Right ventricle myocardium inferior (tissue), 1 donor: Measurements from ENCODE around the gene SLC46A3. TPM values are rescaled to one million over a fixed set of nuclear protein-coding genes. Genes with fewer than 3 reads are reported as not detected.
A peak's percentile ranks its signal among the peaks of the same experiment; 100 is the strongest.

Source experiments
- ATAC-seq: fragments of 200-7000 bp; cut with Tn5 transposase; one replicate; pipeline ENCODE4 v1.9.1; 2020; ENCODE audit warnings: mild to moderate bottlenecking, moderate library complexity
- DNase-seq: peaks from one replicate; pipeline ENCODE4 v3.0.0; 2021; ENCODE audit errors: missing footprints
- intact Hi-C: fragments of 100-400 bp; cut with DNase I; formaldehyde crosslinking; loops from one replicate; pipeline ENCODE4 v1.11.0; 2022
- total RNA-seq: library from RNA; stranded (reverse); fragmentation: NEBNext Ultra II Directional; extraction: Animal tissue kit (Norgen Biotek cat#: 25700); gene quantifications from one replicate; pipeline ENCODE4 v1.2.1, GENCODE V29; 2021
- donor health status: DM: no; HTN: yes; CAD: no; lungs with severe emphysema.

Gene SLC46A3
- total RNA-seq, 1 donor from 2014 or later, result 17.4 TPM

DNA sequence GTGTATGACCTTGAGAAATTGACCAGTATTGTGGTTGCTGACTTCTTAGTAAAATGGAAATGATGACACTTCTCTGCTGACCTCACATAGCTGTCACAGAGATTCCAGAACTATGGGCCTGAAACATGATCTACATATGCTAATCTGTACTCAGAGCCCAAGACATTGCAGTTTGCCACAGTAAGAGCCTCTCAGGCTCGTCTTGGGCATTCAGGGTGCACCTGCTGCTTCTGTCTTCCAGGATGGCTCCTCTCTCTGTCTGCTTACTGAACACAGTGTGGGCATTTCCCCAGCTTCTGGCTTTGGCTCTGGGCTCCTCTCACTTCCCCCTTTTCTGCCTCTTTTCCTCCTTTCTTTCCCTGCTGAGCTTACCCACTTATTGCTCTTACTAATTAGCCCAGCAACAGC lies 22.3 kb upstream of the SLC46A3 start:
- intact Hi-C loops, result no loop called here
- DNase-seq (no peak), ATAC-seq (no peak)

DNA sequence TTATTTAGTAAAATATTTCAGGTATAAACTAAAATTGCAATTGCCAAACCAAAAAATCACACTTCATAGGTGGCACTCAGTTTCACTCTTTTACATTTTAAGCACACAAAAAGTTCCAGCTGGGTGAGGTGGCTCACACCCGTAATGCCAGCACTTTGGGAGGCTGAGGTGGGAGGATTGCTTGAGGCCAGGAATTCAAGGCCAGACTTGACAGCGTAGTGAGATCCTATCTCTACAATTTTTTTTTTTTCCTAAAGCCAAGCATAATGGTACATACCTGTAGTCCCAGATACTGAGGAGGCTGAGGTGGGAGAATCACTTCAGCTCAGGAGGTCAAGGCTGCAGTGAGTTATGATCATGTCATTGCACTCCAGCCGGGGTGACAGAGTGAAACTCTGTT lies 20.6 kb upstream of the SLC46A3 start:
- intact Hi-C loops, result no loop called here
- ATAC-seq, result no peak
- no peak for DNase-seq

DNA sequence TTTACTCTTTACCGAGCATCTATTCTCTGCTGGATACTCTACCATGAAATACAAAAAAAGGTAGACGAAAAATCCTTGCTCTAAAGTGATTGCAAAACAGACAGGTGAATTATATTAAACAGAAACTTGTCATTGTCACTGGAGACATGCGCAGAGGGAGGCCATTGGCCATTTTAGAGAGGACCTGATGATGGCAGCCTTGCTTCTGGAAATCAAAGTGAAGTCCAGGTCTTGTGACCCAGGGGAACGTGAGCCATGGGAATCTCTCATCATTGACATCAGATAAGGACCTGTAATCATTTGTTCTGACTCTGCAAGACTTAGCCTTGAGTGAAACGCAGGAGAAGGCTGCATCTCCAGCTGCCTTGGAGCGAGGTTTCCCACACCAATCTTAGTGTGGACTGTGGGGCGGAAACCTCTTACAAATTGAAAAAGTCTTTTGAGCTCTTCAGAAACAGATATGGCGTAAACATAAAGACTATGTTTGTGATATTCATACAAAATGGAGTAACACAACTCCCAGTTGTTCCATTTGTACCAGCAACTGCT lies 16.8 kb upstream of the SLC46A3 start:
- ATAC-seq (no peak), DNase-seq (no peak)
- intact Hi-C loops, result no loop called here

GRCh38 chr13:28734906-28735305 lies 16.1 kb upstream of the SLC46A3 start:
- DNase-seq (no peak), ATAC-seq (no peak)
- intact Hi-C loops, result no loop called here

DNA sequence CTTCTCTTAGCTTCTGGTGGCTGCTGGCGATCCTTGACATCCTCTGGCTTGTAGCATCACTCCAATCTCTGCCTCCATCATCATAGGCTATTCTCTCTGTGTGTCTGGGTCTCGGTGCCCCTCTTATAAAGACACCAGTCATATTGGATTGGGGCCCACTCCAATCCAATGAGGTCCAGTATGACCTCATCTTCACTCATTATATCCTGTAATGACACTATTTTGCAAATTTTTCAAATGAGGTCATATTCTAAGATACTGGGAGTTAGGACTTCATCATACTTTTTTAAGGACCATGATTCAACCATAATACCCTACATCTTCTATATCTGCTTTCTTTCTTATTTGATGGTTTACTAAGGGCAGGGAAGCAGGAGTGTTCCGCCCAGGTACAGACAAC lies 12.0 kb upstream of the SLC46A3 start:
- DNase-seq (no peak), ATAC-seq (no peak)
- intact Hi-C loops, result no loop called here

GRCh38 chr13:28729541-28729940 lies 10.8 kb upstream of the SLC46A3 start:
- DNase-seq (no peak), ATAC-seq (no peak)
- intact Hi-C loops, result no loop called here

DNA sequence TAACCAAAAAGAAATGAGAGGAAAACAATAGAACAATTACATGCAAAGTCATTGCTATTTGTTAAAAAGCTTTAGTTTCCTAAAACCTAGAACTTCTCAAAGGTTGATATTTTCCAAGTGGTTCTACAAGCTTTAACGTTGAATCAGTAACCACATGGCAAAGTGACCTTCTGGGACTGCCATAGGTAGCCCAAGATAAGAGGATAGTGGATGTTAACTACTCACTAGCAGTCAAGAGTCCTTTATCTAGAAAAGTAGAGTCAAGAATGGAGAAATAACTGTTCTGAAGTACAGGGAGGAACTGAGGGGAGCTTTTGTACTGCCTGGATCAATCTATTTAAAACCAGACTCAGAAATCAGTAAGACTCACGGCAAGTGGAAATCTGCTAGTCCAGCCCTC lies 9.9 kb upstream of the SLC46A3 start:
- ATAC-seq (no peak), DNase-seq (no peak)
- intact Hi-C loops, result no loop called here

GRCh38 chr13:28725046-28725610 lies 6.4 kb upstream of the SLC46A3 start:
- no peak for ATAC-seq
- intact Hi-C loops, result no loop called here

DNA sequence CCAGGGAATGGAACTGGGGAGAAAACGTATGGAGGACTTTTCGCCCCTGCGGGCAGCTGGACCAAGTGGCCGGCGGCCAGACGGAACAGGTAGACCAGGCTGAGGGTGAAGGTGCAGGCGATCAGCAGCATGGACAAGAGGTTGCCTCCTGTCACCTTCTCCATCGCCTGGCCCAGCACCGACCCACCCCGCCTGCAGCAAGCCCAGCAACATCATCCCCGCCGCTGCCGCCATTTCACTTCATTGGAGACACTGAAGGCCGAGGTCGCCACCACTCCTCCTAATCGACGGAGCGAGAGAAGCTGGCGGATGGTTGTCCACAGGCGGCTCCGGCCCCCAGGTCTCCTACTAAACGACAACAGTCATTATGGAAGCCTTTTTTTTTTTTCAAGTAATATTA lies 5.0 kb upstream of the SLC46A3 start:
- intact Hi-C loops, result no loop called here
- ATAC-seq (no peak), DNase-seq (no peak)

More at GRCh38 chr13:28725046-28725610, 6.4 kb upstream of the SLC46A3 start:
- DNase-seq, result no peak

- intact Hi-C loops, result loop anchor here (2.0 to 5.0 kb wide), 3 partner anchors 35 to 77 kb away; partner anchors contain the start of gene POMP
- ATAC-seq (no peak), DNase-seq (no peak)
Observed at GRCh38 chr13:28719227-28720055, 671 bp upstream of the SLC46A3 start.

GRCh38 chr13:28718196-28718542 lies 601 bp downstream of the SLC46A3 start:
- intact Hi-C loops, result loop anchor here (2.0 to 5.0 kb wide), 3 partner anchors 37 to 79 kb away; partner anchors contain the start of gene POMP
- no peak for DNase-seq
- peak; percentile 3 for ATAC-seq

DNA sequence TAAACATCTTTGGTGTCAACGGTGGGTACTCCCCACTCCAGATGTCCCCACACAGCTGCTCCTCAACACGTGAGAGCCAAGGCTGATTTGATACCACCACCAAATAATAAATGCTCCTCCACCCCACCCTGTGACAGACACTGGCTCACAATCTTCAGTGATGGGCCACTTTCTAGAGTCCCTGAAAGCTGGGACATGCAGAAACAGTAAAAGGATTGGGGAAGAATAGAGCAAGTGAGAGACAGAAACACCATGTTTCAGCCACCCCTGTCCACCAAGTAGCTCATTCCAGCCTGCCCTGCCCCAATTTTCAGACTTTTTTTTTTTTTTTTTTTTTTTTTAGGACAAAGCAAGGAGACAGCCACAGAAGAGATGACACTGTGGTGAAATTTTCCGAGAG lies 1.6 kb downstream of the SLC46A3 start:
- DNase-seq (no peak), ATAC-seq (no peak)
- intact Hi-C loops, result loop anchor here (5.0 kb wide), 1 partner anchor 60 kb away; the partner anchor contains the start of gene POMP

DNA sequence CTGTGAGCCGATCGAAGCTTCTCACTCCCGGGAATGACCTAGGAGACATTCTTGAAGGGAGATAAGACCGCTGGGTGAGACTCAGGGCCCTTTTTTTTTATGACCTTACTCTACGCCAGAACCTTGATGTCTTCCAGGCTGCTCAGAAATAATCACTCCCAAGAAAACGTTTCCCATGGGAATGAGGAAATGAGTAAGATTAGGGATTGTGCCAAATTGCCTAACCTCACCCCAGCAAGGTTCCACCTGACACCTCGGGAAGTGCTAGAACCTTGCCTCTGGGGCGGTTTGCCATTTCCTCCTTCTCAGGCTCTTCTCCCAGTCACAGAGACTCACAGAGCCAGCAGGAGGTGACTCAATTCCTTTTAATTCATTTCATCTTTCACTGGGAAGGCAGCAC lies 2.3 kb downstream of the SLC46A3 start:
- intact Hi-C loops, result loop anchor here (5.0 kb wide), 1 partner anchor 59 kb away; the partner anchor contains the start of gene POMP
- DNase-seq, result no peak
- ATAC-seq, result no peak

DNA sequence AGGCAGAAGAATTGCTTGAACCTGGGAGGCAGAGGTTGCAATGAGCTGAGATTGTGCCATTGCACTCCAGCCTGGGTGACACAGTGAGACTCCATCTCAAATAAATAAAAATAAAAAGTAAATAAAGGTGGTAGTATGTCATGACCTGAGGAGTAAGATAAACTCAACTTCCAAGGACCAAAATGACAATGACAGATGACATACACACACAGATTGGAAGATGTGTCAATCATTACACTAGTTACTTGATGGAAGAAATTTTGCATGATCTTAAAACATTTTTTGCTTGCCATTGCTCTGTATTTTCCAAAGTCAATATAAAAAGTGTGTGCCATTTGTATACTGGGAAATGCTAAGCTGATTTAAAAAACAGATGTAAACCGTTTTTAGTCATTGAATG lies 4.1 kb downstream of the SLC46A3 start:
- ATAC-seq, result no peak
- intact Hi-C loops, result loop anchor here (5.0 kb wide), 1 partner anchor 57 kb away; the partner anchor contains the start of gene POMP
- DNase-seq, result no peak

GRCh38 chr13:28710161-28710560 lies 8.6 kb downstream of the SLC46A3 start:
- ATAC-seq (no peak), DNase-seq (no peak)
- intact Hi-C loops, result no loop called here

- ATAC-seq (peak; percentile 16), DNase-seq (no peak)
- intact Hi-C loops, result no loop called here
Observed at GRCh38 chr13:28707629-28708427, 10.9 kb downstream of the SLC46A3 start.

GRCh38 chr13:28705461-28706083 lies 13.2 kb downstream of the SLC46A3 start:
- intact Hi-C loops, result no loop called here
- peak; percentile 63 for ATAC-seq

DNA sequence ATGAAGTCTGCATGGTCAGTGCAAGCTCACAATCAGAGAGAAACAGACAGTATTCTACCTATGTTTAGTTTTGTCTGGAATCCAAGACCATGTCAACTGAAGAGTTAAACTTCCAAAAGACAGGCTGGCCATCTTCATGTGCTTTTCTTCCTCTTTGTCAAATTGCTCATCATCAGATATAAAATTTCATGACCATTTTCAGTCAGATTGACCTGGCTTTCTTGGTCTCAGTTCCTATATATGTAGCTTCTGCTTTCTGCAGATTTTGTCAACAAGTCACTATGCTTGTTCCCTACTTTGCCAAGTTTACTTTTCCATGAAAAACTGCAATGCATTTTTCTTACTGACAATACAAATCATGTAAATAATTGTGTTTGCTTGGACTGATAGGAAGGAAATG lies 13.9 kb downstream of the SLC46A3 start:
- ATAC-seq, result no peak
- DNase-seq, result no peak
- intact Hi-C loops, result no loop called here

More at GRCh38 chr13:28705461-28706083, 13.2 kb downstream of the SLC46A3 start:
- no peak for DNase-seq

GRCh38 chr13:28704282-28704681 lies 14.5 kb downstream of the SLC46A3 start:
- intact Hi-C loops, result no loop called here
- DNase-seq (no peak), ATAC-seq (no peak)
